ENCODE results near the gene SNTA1.
"Not testable (repeated sequence)": the region's sequence is repeated elsewhere in the genome, so short reads cannot be mapped to it uniquely, and the experiment has no call there.

SNTA1 gene

GRCh38 chr20:33475381-33476152, 32.0 kb upstream of the SNTA1 start:
- no peak for TF ChIP-seq ZNF274 (IDR thresholded peaks at IDR 0.05; ENCODE audit: low read depth, low read length)
- H3K4me3 ChIP-seq (ENCODE audit: low read length) = no peak overlapping the region

- no peak overlapping the region for H3K4me3 ChIP-seq (ENCODE audit: low read length)
- TF ChIP-seq ZNF274 (IDR thresholded peaks at IDR 0.05; ENCODE audit: low read depth, low read length) = no peak
These were observed 31.4 kb upstream of the SNTA1 start for GRCh38 chr20:33474963-33475362.

GRCh38 chr20:33474097-33474873, 30.7 kb upstream of the SNTA1 start:
- no peak for TF ChIP-seq ZNF274 (IDR thresholded peaks at IDR 0.05; ENCODE audit: low read depth, low read length)

GRCh38 chr20:33472868-33473435, 29.4 kb upstream of the SNTA1 start:
- no peak for TF ChIP-seq ZNF274 (IDR thresholded peaks at IDR 0.05; ENCODE audit: low read depth, low read length)

More at GRCh38 chr20:33474097-33474873, 30.7 kb upstream of the SNTA1 start:
- no peak overlapping the region for H3K4me3 ChIP-seq (ENCODE audit: low read length)

GRCh38 chr20:33470866-33471265, 27.3 kb upstream of the SNTA1 start:
- no peak overlapping the region for H3K4me3 ChIP-seq (ENCODE audit: low read length)
- TF ChIP-seq ZNF274 (IDR thresholded peaks at IDR 0.05; ENCODE audit: low read depth, low read length) = no peak

More at GRCh38 chr20:33472868-33473435, 29.4 kb upstream of the SNTA1 start:
- no peak overlapping the region for H3K4me3 ChIP-seq (ENCODE audit: low read length)

GRCh38 chr20:33470457-33470856, 26.9 kb upstream of the SNTA1 start:
- TF ChIP-seq ZNF274 (IDR thresholded peaks at IDR 0.05; ENCODE audit: low read depth, low read length) = no peak
- H3K4me3 ChIP-seq (ENCODE audit: low read length) = no peak overlapping the region

- no peak overlapping the region for H3K4me3 ChIP-seq (ENCODE audit: low read length)
- TF ChIP-seq ZNF274 (IDR thresholded peaks at IDR 0.05; ENCODE audit: low read depth, low read length) = no peak
These were observed 22.7 kb upstream of the SNTA1 start for GRCh38 chr20:33466303-33466646.

GRCh38 chr20:33465481-33466302, 22.1 kb upstream of the SNTA1 start:
- no peak for TF ChIP-seq ZNF274 (IDR thresholded peaks at IDR 0.05; ENCODE audit: low read depth, low read length)
- no peak overlapping the region for H3K4me3 ChIP-seq (ENCODE audit: low read length)

GRCh38 chr20:33464759-33465158, 21.2 kb upstream of the SNTA1 start:
- H3K4me3 ChIP-seq (ENCODE audit: low read length) = not testable (repeated sequence)

- TF ChIP-seq ZNF274 (IDR thresholded peaks at IDR 0.05; ENCODE audit: low read depth, low read length) = no peak
- no peak overlapping the region for H3K4me3 ChIP-seq (ENCODE audit: low read length)
These were observed 20.0 kb upstream of the SNTA1 start for GRCh38 chr20:33463332-33464101.

GRCh38 chr20:33460711-33461110, 17.1 kb upstream of the SNTA1 start:
- H3K4me3 ChIP-seq (ENCODE audit: low read length) = no peak overlapping the region
- TF ChIP-seq ZNF274 (IDR thresholded peaks at IDR 0.05; ENCODE audit: low read depth, low read length) = no peak

- TF ChIP-seq ZNF274 (IDR thresholded peaks at IDR 0.05; ENCODE audit: low read depth, low read length) = no peak
- H3K4me3 ChIP-seq (ENCODE audit: low read length) = no peak overlapping the region
These were observed 16.0 kb upstream of the SNTA1 start for GRCh38 chr20:33459599-33459998.

- H3K4me3 ChIP-seq (ENCODE audit: low read length) = not testable (repeated sequence)
These were observed 13.5 kb upstream of the SNTA1 start for GRCh38 chr20:33456916-33457642.

Measured in GM08714 (cell line).